GM18526 (cell line): Measurements from ENCODE around the gene SOWAHA.

ENCODE experiments used
- POLR2A ChIP-seq: IDR thresholded peaks from 3 replicates; pipeline ENCODE4 v1.6.1; 2011; ENCODE audit not compliant: insufficient read length; ENCODE audit errors: extremely low read depth

Gene SOWAHA

GRCh38 chr5:132788990-132789886, 23.9 kb upstream of the SOWAHA start:
- no peak for TF ChIP-seq POLR2A

GRCh38 chr5:132790201-132790865, 22.8 kb upstream of the SOWAHA start:
- TF ChIP-seq POLR2A: no peak

GRCh38 chr5:132791026-132791425, 22.1 kb upstream of the SOWAHA start:
- no peak for TF ChIP-seq POLR2A

- no peak for TF ChIP-seq POLR2A
These were observed 15.5 kb upstream of the SOWAHA start for GRCh38 chr5:132797651-132798050.

- no peak for TF ChIP-seq POLR2A
These were observed 13.7 kb upstream of the SOWAHA start for GRCh38 chr5:132799392-132799791.

- TF ChIP-seq POLR2A: no peak
These were observed 12.6 kb upstream of the SOWAHA start for GRCh38 chr5:132800545-132800944.

- TF ChIP-seq POLR2A: no peak
These were observed 10.9 kb upstream of the SOWAHA start for GRCh38 chr5:132802044-132802684.

- TF ChIP-seq POLR2A: no peak
These were observed 5.8 kb upstream of the SOWAHA start for GRCh38 chr5:132807163-132807838.

- no peak for TF ChIP-seq POLR2A
These were observed 4.7 kb upstream of the SOWAHA start for GRCh38 chr5:132808448-132808847.

GRCh38 chr5:132808866-132809265, 4.2 kb upstream of the SOWAHA start:
- TF ChIP-seq POLR2A: no peak

GRCh38 chr5:132810605-132811004, 2.5 kb upstream of the SOWAHA start:
- TF ChIP-seq POLR2A: no peak

GRCh38 chr5:132812123-132812765, 858 bp upstream of the SOWAHA start:
- no peak for TF ChIP-seq POLR2A

GRCh38 chr5:132813599-132814502, 749 bp downstream of the SOWAHA start:
- TF ChIP-seq POLR2A: no peak

GRCh38 chr5:132814503-132815294, 1.6 kb downstream of the SOWAHA start:
- TF ChIP-seq POLR2A: no peak

GRCh38 chr5:132815454-132815853, 2.4 kb downstream of the SOWAHA start:
- TF ChIP-seq POLR2A: no peak
